HG03025 (cell line): ENCODE results near the gene OR2AP1.
"Not testable (repeated sequence)": the region's sequence is repeated elsewhere in the genome, so short reads cannot be mapped to it uniquely, and the experiment has no call there.

Experiments used
- ATAC-seq: cut with Tn5 transposase; IDR thresholded peaks from one replicate; pipeline ENCODE4 v1.9.1; 2021; ENCODE audit warnings: mild to moderate bottlenecking, moderate library complexity; ENCODE audit not compliant: unreplicated experiment, low FRiP score

Gene OR2AP1

DNA sequence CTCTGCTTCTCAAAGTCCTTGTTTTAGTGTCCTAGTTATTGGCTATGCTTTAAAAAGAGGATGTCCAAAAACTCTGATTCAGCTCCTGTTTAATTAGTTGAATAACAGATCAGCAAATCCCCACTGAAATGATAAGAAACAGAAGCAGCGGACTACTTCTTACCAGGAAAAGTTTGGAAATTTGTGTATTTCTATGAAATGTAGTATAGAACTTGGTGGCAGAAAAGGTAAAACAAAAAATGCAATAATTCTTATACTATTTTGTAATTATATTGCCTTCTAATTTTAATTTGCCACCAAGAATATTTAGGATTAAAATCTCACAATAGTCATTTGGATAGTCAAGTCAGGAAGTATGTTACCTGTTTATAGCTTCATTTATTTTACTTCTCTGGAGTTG lies at the start of gene OR2AP1:
OR2AP1 (plus strand) TSS at position 301 of the 400 bp plus-strand sequence. CDS start 1,947 bp downstream, outside the sequence.
- no peak for ATAC-seq

- ATAC-seq = not testable (repeated sequence)
Measured at GRCh38 chr12:55548235-55548634, 24.0 kb upstream of the OR2AP1 start.

DNA sequence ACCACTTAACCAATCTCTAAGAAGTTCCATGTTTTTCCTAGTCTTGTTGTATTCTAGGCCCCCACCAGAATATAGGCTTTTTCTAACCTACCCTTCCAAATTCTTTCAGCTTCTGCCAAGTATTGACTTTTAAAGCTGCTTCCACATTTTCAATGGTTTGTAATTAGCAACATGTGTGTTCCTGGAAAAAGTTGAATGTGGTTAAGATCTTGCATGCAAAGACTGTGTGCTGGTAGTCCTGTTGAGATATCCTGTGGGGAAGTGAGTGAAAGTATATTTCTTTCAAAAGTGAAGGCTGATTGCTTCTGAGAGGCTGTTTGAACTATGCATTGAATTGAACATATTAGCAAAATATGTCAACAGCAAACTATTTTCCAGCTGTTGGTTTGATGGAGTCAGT lies 23.5 kb upstream of the OR2AP1 start:
- no peak for ATAC-seq

DNA sequence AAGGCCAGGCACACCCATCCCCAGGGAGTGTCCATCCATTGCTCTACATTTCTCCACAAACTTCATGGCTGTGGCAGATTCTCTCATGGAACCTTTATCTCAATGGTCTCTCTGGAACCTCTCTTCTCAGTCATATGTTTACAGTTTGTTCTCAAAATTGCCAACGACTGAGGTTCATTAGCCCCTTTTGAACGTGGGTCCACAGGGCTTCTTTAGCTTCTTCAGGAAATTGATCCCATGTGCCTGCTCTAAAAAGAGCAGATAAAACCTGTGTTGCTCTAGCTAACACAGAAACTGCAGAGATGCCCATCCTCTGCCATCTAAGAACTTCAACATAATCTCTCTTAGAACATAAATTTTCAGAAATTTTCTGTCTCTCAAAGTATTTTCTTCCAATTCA lies 23.0 kb upstream of the OR2AP1 start, which contains the start of gene OR6C4:
OR6C4 (plus strand) TSS at position 301 of the 400 bp plus-strand sequence. CDS start 1,625 bp downstream, outside the sequence.
- no peak for ATAC-seq

DNA sequence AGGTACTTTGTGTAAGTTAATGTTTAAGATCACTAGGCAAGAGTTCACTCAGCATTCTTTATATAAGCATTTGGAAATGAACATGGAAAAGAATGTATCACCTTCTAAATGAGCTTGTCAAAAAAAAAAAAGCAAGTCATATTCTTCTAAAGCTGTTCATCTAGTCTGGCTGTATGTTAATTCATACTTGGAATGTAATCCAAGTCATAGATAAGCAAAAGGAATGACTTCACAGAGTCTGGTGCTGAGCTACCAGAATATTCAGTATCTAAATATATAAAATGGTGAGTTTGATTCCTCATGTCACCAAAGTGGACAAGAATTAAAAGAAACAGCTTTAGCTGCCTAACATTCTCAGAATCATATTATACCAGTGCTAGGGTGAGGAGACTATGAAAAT lies 18.0 kb upstream of the OR2AP1 start:
- ATAC-seq = no peak

GRCh38 chr12:55570060-55570459 lies 2.2 kb upstream of the OR2AP1 start:
- ATAC-seq = not testable (repeated sequence)

DNA sequence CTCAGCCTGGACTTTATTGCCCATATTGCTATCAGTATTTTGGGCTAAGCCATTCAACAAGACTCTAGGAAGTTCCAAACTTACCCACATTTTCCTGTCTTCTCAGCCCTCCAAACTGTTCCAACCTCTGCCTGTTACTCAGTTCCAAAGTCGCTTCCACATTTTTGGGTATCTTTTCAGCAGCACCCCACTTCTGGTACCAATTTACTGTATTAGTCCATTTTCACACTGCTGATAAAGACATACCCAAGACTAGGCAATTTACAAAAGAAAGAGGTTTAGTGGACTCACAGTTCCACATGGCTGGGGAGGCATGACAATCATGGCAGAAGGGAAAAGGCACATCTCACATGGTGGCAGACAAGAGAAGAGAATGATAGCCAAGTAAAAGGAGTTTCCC lies 1.6 kb upstream of the OR2AP1 start:
- ATAC-seq = not testable (repeated sequence)

GRCh38 chr12:55582066-55582465 lies 9.8 kb downstream of the OR2AP1 start:
- no peak for ATAC-seq

DNA sequence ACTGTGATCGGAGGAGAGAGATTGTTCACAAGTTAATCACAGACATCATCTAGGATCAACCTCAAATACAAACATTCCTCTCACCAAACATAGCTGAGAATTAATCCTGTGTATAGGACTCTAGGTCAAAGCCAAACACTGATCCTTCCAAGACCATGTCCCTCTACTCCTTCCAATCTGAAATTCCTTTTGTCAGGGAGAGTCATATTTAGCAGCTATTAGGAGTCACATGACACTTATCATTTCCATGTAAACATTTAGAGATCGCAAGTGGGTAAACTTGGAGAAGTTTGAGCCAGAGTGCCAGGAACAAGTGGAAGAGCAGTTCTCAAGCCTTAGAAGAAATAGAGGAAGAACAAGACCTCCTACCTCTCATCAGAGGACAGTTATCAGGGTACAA lies 13.5 kb downstream of the OR2AP1 start:
- ATAC-seq = no peak

DNA sequence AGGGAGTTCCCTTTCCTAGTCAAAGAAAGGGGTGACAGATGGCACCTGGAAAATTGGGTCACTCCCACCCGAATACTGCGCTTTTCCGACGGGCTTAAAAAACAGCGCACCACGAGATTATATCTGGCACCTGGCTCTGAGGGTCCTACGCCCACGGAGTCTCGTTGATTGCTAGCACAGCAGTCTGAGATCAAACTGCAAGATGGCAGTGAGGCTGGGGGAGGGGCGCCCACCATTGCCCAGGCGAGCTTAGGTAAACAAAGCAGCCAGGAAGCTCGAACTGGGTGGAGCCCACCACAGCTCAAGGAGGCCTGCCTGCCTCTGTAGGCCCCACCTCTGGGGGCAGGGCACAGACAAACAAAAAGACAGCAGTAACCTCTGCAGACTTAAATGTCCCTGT lies 17.9 kb downstream of the OR2AP1 start:
- ATAC-seq = not testable (repeated sequence)

DNA sequence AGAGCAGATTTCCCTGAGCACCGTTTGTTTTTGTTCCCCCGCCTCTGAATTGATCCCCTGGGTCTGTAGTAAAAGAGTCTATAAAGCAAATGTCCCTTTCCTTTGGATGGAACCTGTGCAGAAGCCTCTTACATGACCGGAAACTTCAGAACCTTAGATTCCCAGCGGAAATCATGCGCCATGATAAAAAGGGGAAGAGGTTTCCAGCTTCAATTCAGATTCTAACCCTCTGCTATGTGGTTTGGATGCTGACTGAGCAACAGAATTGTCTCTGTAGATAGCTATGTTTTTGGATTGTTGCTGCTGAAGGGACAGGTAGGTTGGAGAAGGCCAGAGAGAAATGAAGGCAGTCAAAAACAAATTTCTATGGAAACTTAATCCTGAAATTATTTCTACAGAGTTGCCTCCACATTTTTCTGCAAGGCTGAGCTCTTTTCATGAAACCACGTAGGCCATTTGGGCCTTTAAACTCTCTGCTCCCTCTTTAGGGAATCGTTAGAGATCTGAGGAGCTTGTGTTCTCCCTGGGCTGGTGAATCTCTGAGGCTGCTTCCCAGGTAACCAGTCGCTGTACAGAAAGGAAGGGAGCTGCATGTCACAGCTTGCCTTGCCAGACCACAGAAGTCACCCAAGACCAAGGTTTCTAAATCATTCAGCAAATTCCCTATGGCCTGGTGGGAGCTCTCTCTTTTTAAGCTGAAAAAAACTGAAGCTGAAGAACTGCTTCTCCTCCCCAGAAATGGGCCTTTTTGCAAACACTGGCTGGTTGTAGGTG lies 35.7 kb downstream of the OR2AP1 start:
- ATAC-seq = no peak

DNA sequence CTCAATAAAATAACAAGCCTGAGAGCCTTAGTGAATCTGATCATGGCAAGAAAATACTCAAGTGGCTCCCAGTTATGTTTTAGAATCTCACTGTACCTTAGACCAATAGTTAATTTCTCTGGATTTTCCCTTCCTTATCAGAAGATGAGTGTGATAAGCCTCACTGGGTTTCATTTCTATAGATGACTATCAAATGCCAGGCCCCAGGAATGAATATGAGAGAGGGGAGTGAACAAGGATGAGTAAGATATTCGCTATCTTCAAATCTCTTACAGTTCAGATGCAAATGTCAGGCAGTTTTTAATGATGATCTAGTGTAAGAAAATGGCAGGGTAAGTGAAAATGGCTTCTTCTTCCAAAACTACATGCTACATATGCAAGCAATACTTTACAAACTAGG lies 38.3 kb downstream of the OR2AP1 start:
- no peak for ATAC-seq

GRCh38 chr12:55612646-55613045 lies 40.4 kb downstream of the OR2AP1 start:
- ATAC-seq = no peak

GRCh38 chr12:55614764-55615163 lies 42.5 kb downstream of the OR2AP1 start:
- no peak for ATAC-seq

- peak; percentile 88 for ATAC-seq
Measured at GRCh38 chr12:55619354-55620138, 47.3 kb downstream of the OR2AP1 start.

DNA sequence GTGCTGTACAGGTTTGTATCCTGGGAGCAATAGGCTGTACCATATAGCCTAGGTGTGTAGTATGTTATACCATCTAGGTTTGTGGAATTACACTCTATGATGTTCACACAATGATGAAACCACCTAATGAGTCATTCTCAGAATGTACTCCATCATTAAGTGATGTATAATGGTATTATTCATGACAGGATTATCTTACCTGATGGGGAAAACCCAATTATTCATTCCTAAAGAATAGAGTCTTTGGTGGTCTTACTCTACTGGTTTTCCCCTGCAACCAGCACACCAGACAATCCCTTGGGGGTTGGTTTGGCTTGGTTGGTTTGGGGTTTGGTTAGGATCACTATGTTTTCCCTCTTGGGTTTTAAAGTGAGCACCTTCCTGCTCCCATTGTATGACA lies 51.8 kb downstream of the OR2AP1 start:
- no peak for ATAC-seq
